ENCODE measurements around the gene CNTNAP5. TPM values are rescaled to one million over a fixed set of nuclear protein-coding genes. Genes with fewer than 3 reads are reported as not detected.

The CNTNAP5 gene
- polyA plus RNA-seq, 1 donor, result 2.2 TPM

- Histone ChIP-seq H3K36me3 (ENCODE audit: control insufficient read depth, insufficient read depth, low read length) (no peaks in the 10 kb centered on the region), H3K27me3 (ENCODE audit: control insufficient read depth, insufficient read depth, low read length) (no peaks in the 10 kb centered on the region), H3K4me3 (ENCODE audit: low read length) (no peak overlapping the region), H3K27ac (ENCODE audit: low read length) (no peak overlapping the region), H3K4me1 (ENCODE audit: control insufficient read depth, insufficient read depth, low read length) (no peaks in the 10 kb centered on the region), H3K9me3 (ENCODE audit: control insufficient read depth, low read depth, low read length) (no peaks in the 10 kb centered on the region)
- WGBS (ENCODE audit: insufficient coverage, low lambda C conversion rate), result no CpG with 5 or more reads among the region's 4 CpGs
- peak; percentile 52 to 58 for DNase-seq
These were observed 785.0 kb downstream of the CNTNAP5 start for GRCh38 chr2:124810132-124810531.

- H3K36me3 ChIP-seq (ENCODE audit: control insufficient read depth, insufficient read depth, low read length), result no peaks in the 10 kb centered on the region
- no peaks in the 10 kb centered on the region for H3K27me3 ChIP-seq (ENCODE audit: control insufficient read depth, insufficient read depth, low read length)
- no peak for DNase-seq
- no peak overlapping the region for H3K4me3 ChIP-seq (ENCODE audit: low read length)
- H3K27ac ChIP-seq (ENCODE audit: low read length), result no peak overlapping the region
- H3K4me1 ChIP-seq (ENCODE audit: control insufficient read depth, insufficient read depth, low read length), result no peaks in the 10 kb centered on the region
- WGBS (ENCODE audit: insufficient coverage, low lambda C conversion rate), result 98% methylated on average over 10 of the region's 11 CpGs
- no peaks in the 10 kb centered on the region for H3K9me3 ChIP-seq (ENCODE audit: control insufficient read depth, low read depth, low read length)
These were observed 790.1 kb downstream of the CNTNAP5 start for GRCh38 chr2:124814968-124815745.

GRCh38 chr2:124816007-124816406 is 790.9 kb downstream of the CNTNAP5 start:
- H3K4me1 ChIP-seq (ENCODE audit: control insufficient read depth, insufficient read depth, low read length), result no peaks in the 10 kb centered on the region
- H3K36me3 ChIP-seq (ENCODE audit: control insufficient read depth, insufficient read depth, low read length), result no peaks in the 10 kb centered on the region
- no CpG with 5 or more reads among the region's 3 CpGs for WGBS (ENCODE audit: insufficient coverage, low lambda C conversion rate)
- H3K27me3 ChIP-seq (ENCODE audit: control insufficient read depth, insufficient read depth, low read length), result no peaks in the 10 kb centered on the region
- DNase-seq, result no peak
- no peak overlapping the region for H3K4me3 ChIP-seq (ENCODE audit: low read length)
- no peaks in the 10 kb centered on the region for H3K9me3 ChIP-seq (ENCODE audit: control insufficient read depth, low read depth, low read length)
- H3K27ac ChIP-seq (ENCODE audit: low read length), result no peak overlapping the region

GRCh38 chr2:124822516-124822915 is 797.4 kb downstream of the CNTNAP5 start:
- no peak overlapping the region for H3K27ac ChIP-seq (ENCODE audit: low read length)
- H3K9me3 ChIP-seq (ENCODE audit: control insufficient read depth, low read depth, low read length), result no peaks in the 10 kb centered on the region
- WGBS (ENCODE audit: insufficient coverage, low lambda C conversion rate), result 33% methylated on average over 2 of the region's 3 CpGs
- H3K4me3 ChIP-seq (ENCODE audit: low read length), result no peak overlapping the region
- H3K27me3 ChIP-seq (ENCODE audit: control insufficient read depth, insufficient read depth, low read length), result no peaks in the 10 kb centered on the region
- no peaks in the 10 kb centered on the region for H3K36me3 ChIP-seq (ENCODE audit: control insufficient read depth, insufficient read depth, low read length)
- DNase-seq, result no peak
- H3K4me1 ChIP-seq (ENCODE audit: control insufficient read depth, insufficient read depth, low read length), result no peaks in the 10 kb centered on the region

- Histone ChIP-seq H3K4me1 (ENCODE audit: control insufficient read depth, insufficient read depth, low read length) (no peaks in the 10 kb centered on the region), H3K27ac (ENCODE audit: low read length) (no peak overlapping the region), H3K27me3 (ENCODE audit: control insufficient read depth, insufficient read depth, low read length) (no peaks in the 10 kb centered on the region), H3K36me3 (ENCODE audit: control insufficient read depth, insufficient read depth, low read length) (no peaks in the 10 kb centered on the region), H3K4me3 (ENCODE audit: low read length) (no peak overlapping the region), H3K9me3 (ENCODE audit: control insufficient read depth, low read depth, low read length) (no peaks in the 10 kb centered on the region)
- DNase-seq, result no peak
- WGBS (ENCODE audit: insufficient coverage, low lambda C conversion rate), result no CpG with 5 or more reads among the region's 2 CpGs
These were observed 799.4 kb downstream of the CNTNAP5 start for GRCh38 chr2:124824441-124824840.

GRCh38 chr2:124832521-124832920 is 807.4 kb downstream of the CNTNAP5 start:
- no peaks in the 10 kb centered on the region for H3K4me1 ChIP-seq (ENCODE audit: control insufficient read depth, insufficient read depth, low read length)
- DNase-seq, result no peak
- H3K27ac ChIP-seq (ENCODE audit: low read length), result no peak overlapping the region
- 60% methylated on average over 2 of the region's 2 CpGs for WGBS (ENCODE audit: insufficient coverage, low lambda C conversion rate)
- no peaks in the 10 kb centered on the region for H3K9me3 ChIP-seq (ENCODE audit: control insufficient read depth, low read depth, low read length)
- no peaks in the 10 kb centered on the region for H3K36me3 ChIP-seq (ENCODE audit: control insufficient read depth, insufficient read depth, low read length)
- no peak overlapping the region for H3K4me3 ChIP-seq (ENCODE audit: low read length)
- no peaks in the 10 kb centered on the region for H3K27me3 ChIP-seq (ENCODE audit: control insufficient read depth, insufficient read depth, low read length)

GRCh38 chr2:124834331-124834730 is 809.2 kb downstream of the CNTNAP5 start:
- Histone ChIP-seq H3K4me1 (ENCODE audit: control insufficient read depth, insufficient read depth, low read length) (no peaks in the 10 kb centered on the region), H3K9me3 (ENCODE audit: control insufficient read depth, low read depth, low read length) (no peaks in the 10 kb centered on the region), H3K27ac (ENCODE audit: low read length) (no peak overlapping the region), H3K36me3 (ENCODE audit: control insufficient read depth, insufficient read depth, low read length) (no peaks in the 10 kb centered on the region), H3K4me3 (ENCODE audit: low read length) (no peak overlapping the region), H3K27me3 (ENCODE audit: control insufficient read depth, insufficient read depth, low read length) (no peaks in the 10 kb centered on the region)
- no peak for DNase-seq
- no CpG with 5 or more reads among the region's 1 CpG for WGBS (ENCODE audit: insufficient coverage, low lambda C conversion rate)

GRCh38 chr2:124835331-124835730 is 810.2 kb downstream of the CNTNAP5 start:
- H3K27me3 ChIP-seq (ENCODE audit: control insufficient read depth, insufficient read depth, low read length), result no peaks in the 10 kb centered on the region
- no peak for DNase-seq
- H3K4me1 ChIP-seq (ENCODE audit: control insufficient read depth, insufficient read depth, low read length), result no peaks in the 10 kb centered on the region
- no peak overlapping the region for H3K27ac ChIP-seq (ENCODE audit: low read length)
- no peaks in the 10 kb centered on the region for H3K36me3 ChIP-seq (ENCODE audit: control insufficient read depth, insufficient read depth, low read length)
- no peak overlapping the region for H3K4me3 ChIP-seq (ENCODE audit: low read length)
- H3K9me3 ChIP-seq (ENCODE audit: control insufficient read depth, low read depth, low read length), result no peaks in the 10 kb centered on the region
- WGBS (ENCODE audit: insufficient coverage, low lambda C conversion rate), result no CpG with 5 or more reads among the region's 4 CpGs

- WGBS (ENCODE audit: insufficient coverage, low lambda C conversion rate), result no CpG with 5 or more reads among the region's 3 CpGs
- no peak overlapping the region for H3K27ac ChIP-seq (ENCODE audit: low read length)
- no peaks in the 10 kb centered on the region for H3K36me3 ChIP-seq (ENCODE audit: control insufficient read depth, insufficient read depth, low read length)
- no peak for DNase-seq
- no peaks in the 10 kb centered on the region for H3K9me3 ChIP-seq (ENCODE audit: control insufficient read depth, low read depth, low read length)
- no peaks in the 10 kb centered on the region for H3K27me3 ChIP-seq (ENCODE audit: control insufficient read depth, insufficient read depth, low read length)
- no peak overlapping the region for H3K4me3 ChIP-seq (ENCODE audit: low read length)
- no peaks in the 10 kb centered on the region for H3K4me1 ChIP-seq (ENCODE audit: control insufficient read depth, insufficient read depth, low read length)
These were observed 811.3 kb downstream of the CNTNAP5 start for GRCh38 chr2:124836416-124836815.

- H3K27ac ChIP-seq (ENCODE audit: low read length), result no peak overlapping the region
- no peak overlapping the region for H3K4me3 ChIP-seq (ENCODE audit: low read length)
- no peak for DNase-seq
- no CpG with 5 or more reads among the region's 2 CpGs for WGBS (ENCODE audit: insufficient coverage, low lambda C conversion rate)
- H3K9me3 ChIP-seq (ENCODE audit: control insufficient read depth, low read depth, low read length), result no peaks in the 10 kb centered on the region
- no peaks in the 10 kb centered on the region for H3K36me3 ChIP-seq (ENCODE audit: control insufficient read depth, insufficient read depth, low read length)
- no peaks in the 10 kb centered on the region for H3K27me3 ChIP-seq (ENCODE audit: control insufficient read depth, insufficient read depth, low read length)
- no peaks in the 10 kb centered on the region for H3K4me1 ChIP-seq (ENCODE audit: control insufficient read depth, insufficient read depth, low read length)
These were observed 812.4 kb downstream of the CNTNAP5 start for GRCh38 chr2:124837496-124837895.

- no peak for DNase-seq
- Histone ChIP-seq H3K4me1 (ENCODE audit: control insufficient read depth, insufficient read depth, low read length) (no peaks in the 10 kb centered on the region), H3K4me3 (ENCODE audit: low read length) (no peak overlapping the region), H3K27ac (ENCODE audit: low read length) (no peak overlapping the region), H3K27me3 (ENCODE audit: control insufficient read depth, insufficient read depth, low read length) (no peaks in the 10 kb centered on the region), H3K36me3 (ENCODE audit: control insufficient read depth, insufficient read depth, low read length) (no peaks in the 10 kb centered on the region), H3K9me3 (ENCODE audit: control insufficient read depth, low read depth, low read length) (no peaks in the 10 kb centered on the region)
- 90% methylated on average over 1 of the region's 3 CpGs for WGBS (ENCODE audit: insufficient coverage, low lambda C conversion rate)
These were observed 813.3 kb downstream of the CNTNAP5 start for GRCh38 chr2:124838406-124838805.
